ENCODE data around the gene SLC36A2.
"Not testable (repeated sequence)": the region's sequence is repeated elsewhere in the genome, so short reads cannot be mapped to it uniquely, and the experiment has no call there.

Gene SLC36A2

DNA sequence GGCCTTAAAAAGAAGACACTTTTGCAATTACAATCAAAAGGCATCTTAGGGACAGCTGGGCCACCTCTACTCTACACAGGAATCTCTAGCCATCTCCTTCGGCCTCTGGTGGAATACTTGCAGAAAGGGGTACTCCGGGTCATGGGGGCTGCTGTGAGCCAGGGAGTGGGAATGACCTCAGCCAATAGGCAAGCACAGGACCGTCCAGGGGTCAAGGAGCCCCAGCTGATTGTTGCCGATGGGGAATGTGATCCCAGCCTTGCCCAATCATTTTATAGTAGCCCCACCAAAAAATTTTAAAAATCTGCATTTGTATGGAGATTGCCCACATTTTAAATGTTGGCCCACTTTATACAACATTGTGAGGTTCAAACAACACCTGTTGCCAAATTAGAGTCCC is 26.9 kb downstream of the SLC36A2 start:
- no peak for DNase-seq

GRCh38 chr5:151318850-151319732 is 28.3 kb downstream of the SLC36A2 start:
- DNase-seq: no peak

GRCh38 chr5:151317871-151318270 is 29.5 kb downstream of the SLC36A2 start:
- DNase-seq: no peak

DNA sequence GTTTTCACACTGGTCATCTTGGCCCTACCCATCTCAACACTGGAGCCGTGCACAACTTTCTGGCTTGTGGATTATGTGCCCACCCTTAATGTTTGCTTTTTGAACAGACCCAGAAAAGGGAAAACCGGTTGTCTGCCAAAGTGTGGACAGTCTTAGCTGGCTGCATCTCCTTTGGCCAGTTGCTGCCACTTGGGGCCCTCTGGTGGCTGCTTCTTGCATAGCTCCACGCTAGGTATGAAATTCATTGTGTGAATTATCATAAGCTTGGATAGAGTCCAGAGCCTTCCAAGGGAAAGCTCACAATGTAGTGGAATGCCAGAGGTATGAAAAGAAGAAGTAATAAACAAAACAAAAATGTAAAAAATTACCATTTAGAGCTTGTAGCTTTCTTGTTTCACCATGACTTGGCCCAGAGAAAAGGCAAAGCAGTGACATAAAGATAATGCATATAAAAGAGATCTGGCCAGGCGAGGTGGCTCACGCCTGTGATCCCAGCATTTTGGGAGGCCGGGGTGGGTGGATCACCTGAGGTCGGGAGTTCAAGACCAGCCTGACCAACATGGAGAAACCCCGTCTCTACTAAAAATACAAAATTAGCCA is 31.3 kb downstream of the SLC36A2 start:
- DNase-seq: peak; percentile 45

- no peak for DNase-seq
Measured at GRCh38 chr5:151313357-151313756, 34.0 kb downstream of the SLC36A2 start.

- no peak for DNase-seq
Measured at GRCh38 chr5:151312756-151313324, 34.5 kb downstream of the SLC36A2 start.

GRCh38 chr5:151310932-151311331 is 36.4 kb downstream of the SLC36A2 start:
- no peak for DNase-seq

DNA sequence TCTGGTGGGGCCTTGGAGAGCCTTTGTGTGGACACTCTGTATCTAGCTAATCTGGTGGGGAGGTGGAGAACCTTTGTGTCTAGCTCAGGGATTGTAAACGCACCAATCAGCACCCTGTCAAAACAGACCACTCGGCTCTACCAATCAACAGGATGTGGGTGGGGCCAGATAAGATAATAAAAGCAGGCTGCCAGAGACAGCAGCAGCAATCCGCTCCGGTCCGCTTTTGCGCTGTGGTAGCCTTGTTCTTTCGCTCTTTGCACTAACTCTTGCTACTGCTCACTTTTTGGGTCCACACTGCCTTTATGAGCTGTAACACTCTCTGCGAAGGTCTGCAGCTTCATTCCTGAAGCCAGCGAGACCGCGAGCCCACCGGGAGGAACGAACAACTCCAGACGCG is 37.5 kb downstream of the SLC36A2 start:
- DNase-seq: not testable (repeated sequence)

DNA sequence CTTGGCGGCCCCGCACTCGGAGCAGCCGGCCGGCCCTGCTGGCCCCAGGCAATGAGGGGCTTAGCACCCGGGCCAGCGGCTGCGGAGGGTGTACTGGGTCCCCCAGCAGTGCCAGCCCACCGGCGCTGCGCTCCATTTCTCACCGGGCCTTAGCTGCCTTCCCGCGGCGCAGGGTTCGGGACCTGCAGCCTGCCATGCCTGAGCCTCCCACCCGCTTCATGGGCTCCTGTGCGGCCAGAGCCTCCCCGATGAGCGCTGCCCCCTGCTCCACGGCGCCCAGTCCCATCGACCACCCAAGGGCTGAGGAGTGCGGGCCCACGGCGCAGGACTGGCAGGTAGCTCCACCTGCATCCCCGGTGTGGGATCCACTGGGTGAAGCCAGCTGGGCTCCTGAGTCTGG is 38.1 kb downstream of the SLC36A2 start:
- not testable (repeated sequence) for DNase-seq

DNA sequence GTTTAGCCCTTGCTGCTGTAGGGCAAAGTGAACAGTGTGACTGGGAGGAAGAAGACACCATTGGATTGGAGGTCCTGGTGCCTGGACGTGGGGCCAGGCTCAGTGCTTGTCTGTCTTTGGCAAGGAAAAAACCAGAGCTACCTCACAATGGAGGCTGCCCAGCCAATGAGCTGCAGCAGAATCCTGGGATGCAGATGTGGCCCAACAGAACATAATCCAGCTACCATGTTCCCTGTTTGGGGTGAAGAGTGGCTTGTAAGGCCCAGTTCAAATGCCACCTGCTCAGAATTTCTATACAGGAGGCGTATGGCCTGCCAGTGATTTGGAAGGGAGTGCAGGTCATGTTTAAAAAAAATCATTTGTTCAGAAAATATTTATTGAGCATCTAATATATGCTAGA is 43.7 kb downstream of the SLC36A2 start, which contains the start of gene SLC36A3:
Gene SLC36A3 (minus strand): TSS at position 101 of the 400 bp plus-strand sequence. CDS start 412 bp downstream, outside the sequence.
- DNase-seq: no peak

DNA sequence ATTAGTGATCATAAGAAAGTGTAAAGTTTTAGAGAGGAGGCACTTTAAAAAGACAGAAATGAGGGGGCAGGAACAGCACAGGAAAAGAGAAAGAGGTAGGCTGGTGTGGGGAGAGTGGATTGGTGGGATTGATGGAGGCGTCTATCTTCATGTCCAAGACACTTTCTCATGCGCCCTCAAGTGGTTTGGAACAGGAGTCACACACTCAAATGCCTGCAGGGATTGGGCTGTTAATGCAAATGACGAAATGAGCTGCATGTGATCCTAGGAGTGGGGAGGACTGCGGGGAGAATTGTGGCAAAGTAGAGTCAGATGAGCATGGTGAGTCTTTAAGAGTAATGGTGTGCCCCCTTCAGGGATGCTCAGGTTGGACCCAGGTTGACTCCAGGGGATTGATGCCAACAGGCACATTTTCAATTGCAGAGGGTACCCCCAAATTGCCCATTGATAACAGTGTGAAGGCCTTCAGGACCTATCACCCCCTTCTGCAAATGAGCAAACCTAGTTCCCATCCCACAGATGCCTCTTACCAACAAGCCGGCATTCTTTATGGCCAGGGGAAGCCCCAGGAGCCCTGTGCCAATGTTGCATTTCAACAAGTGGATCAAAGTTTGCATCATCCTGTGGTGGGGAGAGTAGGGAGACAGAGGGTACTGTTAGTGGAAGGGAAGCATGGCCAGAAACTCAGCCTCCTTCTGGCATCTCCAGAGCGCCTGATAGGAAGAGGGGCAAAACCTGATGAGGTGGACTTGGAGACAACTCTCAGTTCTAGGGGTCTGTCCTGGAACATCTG is 49.1 kb downstream of the SLC36A2 start:
- no peak for DNase-seq

- DNase-seq: no peak
Measured at GRCh38 chr5:151296974-151297373, 50.4 kb downstream of the SLC36A2 start.

DNA sequence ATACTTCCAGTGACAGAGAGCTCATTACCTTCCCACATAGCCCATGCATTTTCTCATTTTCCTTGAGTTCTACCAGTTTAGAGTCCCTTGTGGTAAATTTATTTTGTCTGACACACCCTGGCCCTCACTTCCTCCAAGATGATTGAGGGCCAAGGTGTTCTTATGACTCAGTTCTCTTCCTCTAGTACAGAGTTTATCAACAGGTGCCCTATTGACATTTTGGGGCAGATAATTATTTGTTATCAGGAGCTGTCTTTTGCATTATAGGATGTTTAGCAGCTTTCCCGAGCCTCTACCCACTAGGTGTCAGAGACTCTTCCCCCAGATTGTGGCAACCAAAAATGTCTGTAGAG is 50.9 kb downstream of the SLC36A2 start:
- DNase-seq: no peak

GRCh38 chr5:151295791-151296477 is 51.4 kb downstream of the SLC36A2 start:
- no peak for DNase-seq

DNA sequence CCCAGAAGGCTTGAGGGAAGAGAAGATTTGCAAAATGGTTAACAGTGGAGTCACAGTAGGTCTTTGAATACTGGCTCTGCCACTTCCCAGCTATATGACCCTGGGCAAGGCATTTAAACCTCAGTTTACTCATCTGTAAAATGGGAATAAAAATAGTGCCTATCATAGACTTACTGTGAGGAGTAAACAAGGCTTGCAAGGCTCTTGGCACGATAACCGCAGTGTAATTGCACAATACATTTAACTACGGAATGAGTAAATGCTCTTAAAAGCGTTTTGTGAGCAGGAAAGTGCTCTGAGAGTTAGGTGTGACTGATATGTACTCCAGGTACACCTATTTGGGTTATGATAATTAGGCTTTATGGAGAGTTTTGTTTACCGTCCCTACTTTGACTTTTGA is 52.2 kb downstream of the SLC36A2 start:
- no peak for DNase-seq

- no peak for DNase-seq
Measured at GRCh38 chr5:151293624-151294023, 53.7 kb downstream of the SLC36A2 start.

- DNase-seq: no peak
Measured at GRCh38 chr5:151288180-151288579, 59.2 kb downstream of the SLC36A2 start.

DNA sequence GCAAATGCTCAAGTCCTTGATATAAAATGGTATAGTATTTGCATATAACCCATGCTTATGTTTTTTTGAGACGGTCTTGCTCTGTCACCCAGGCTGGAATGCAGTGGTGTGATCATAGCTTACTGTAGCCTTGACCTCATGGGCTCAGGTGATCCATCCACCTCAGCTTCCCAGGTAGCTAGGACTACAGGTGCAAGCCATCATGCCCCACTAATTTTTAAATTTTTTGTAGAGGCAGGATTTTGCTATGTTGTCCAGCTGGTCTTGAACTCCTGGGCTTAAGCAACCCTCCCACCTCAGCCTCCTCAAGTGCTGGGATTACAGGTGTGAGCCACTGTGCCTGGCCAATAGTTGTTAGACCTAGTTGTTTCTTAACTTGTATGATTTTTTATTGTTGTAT is 61.1 kb downstream of the SLC36A2 start:
- DNase-seq: no peak

DNA sequence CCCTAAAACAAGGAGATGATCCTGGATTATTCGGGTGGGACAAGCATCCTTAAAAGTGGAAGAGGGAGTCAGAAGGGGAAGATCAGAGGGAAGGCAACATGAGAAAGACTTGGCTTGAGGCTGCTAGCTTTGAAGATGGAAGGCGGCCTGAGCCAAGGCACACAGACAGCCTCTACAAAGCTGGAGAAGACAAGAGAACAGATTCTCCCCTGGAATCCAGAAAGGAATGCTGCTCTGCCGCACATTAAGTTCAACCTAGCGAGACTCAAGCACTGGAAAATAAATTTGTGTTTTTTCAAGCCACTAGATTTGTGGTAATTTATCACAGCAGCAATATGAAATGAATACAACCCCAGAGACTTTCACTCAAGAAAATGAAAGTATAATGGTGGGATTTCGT is 61.7 kb downstream of the SLC36A2 start:
- no peak for DNase-seq

DNA sequence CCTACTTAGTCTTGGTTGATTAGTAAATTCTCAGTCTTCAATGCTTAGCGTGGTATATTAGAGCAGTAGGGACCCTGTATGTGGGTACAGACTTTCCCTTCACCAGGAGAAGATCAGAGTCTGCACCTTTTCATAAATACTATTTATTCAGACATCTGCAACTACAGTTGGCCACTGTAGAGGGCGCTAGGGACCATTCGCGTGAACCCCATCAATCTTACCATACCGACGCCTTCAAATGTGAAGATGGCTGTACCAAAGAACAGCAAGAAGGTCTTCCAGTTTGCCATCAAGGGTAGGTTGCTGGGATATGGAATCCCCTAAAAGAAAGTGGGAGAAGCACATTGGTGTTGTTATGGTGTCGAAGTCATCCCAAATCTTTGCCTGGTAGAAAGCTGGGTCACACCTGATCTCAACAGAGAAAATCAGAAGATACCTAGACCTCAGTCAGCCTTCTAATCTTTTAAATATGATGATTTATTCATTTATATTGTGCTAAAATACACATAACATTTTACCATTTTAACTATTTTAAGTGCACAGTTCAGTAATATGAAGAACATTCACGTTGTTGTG is 62.9 kb downstream of the SLC36A2 start:
- no peak for DNase-seq

- DNase-seq: no peak
Measured at GRCh38 chr5:151283120-151283825, 64.1 kb downstream of the SLC36A2 start.
